IMR-90 (cell line): ENCODE data around the gene LEF1. TPM values are rescaled to one million over a fixed set of nuclear protein-coding genes. Genes with fewer than 3 reads are reported as not detected.

Source experiments
- ATAC-seq: fragments of 200-7000 bp; cut with Tn5 transposase; 2 replicates; pipeline ENCODE4 v1.9.1; 2020; ENCODE audit warnings: low read depth, mild to moderate bottlenecking, moderate library complexity
- BruUV-seq: library from RNA; stranded (reverse); fragments of 400-500 nt; replicated peaks from 2 replicates; lab custom pipeline; 2021; lab: Mats Ljungman, UMichigan
- CTCF ChIA-PET: fragments of 300-600 bp; formaldehyde crosslinking; extraction: SDS; loops from one replicate; lab custom pipeline; 2021; ENCODE audit warnings: antibody characterized with exemption; lab: Yijun Ruan, JAX
- POLR2A ChIA-PET: fragments of 300-600 bp; sonication (Branson Sonifier 250); formaldehyde crosslinking; loops from one replicate; lab custom pipeline; 2022; ENCODE audit warnings: antibody characterized with exemption; ENCODE audit not compliant: unreplicated experiment; lab: Charles Lee
- DNase-seq: peaks from one replicate; pipeline ENCODE4 v3.0.0; 2013
- H2AFZ ChIP-seq: replicated peaks from 2 replicates; pipeline ENCODE3; 2013; ENCODE audit warnings: low read length, mild to moderate bottlenecking; ENCODE audit not compliant: poor library complexity
- H2AK5ac ChIP-seq: 2 replicates; pipeline ENCODE4 v1.6.1; 2013; ENCODE audit warnings: low read depth, low read length, inconsistent platforms
- H2AK9ac ChIP-seq: replicated peaks from 2 replicates; pipeline ENCODE3; 2013; ENCODE audit warnings: mild to moderate bottlenecking, low read depth, low read length, moderate library complexity; ENCODE audit not compliant: poor library complexity
- H2BK120ac ChIP-seq: 2 replicates; pipeline ENCODE4 v1.6.1; 2013; ENCODE audit warnings: low read depth, low read length, inconsistent platforms
- H2BK15ac ChIP-seq: 3 replicates; pipeline ENCODE4 v1.6.1; 2013; ENCODE audit warnings: low read depth, low read length, inconsistent platforms
- H2BK20ac ChIP-seq: 2 replicates; pipeline ENCODE4 v1.6.1; 2013; ENCODE audit warnings: low read depth, mild to moderate bottlenecking, inconsistent platforms, low read length, moderate library complexity
- H2BK5ac ChIP-seq: 2 replicates; pipeline ENCODE4 v1.6.1; 2013; ENCODE audit warnings: mild to moderate bottlenecking, low read depth, low read length, inconsistent platforms; ENCODE audit not compliant: poor library complexity, severe bottlenecking
- H3K14ac ChIP-seq: replicated peaks from 2 replicates; pipeline ENCODE4 v1.6.1; 2013; ENCODE audit warnings: low read depth, low read length, inconsistent platforms
- H3K18ac ChIP-seq: 2 replicates; pipeline ENCODE4 v1.6.1; 2013; ENCODE audit warnings: low read depth, low read length, control low read depth
- H3K23ac ChIP-seq: 2 replicates; pipeline ENCODE4 v1.6.1; 2013; ENCODE audit warnings: low read depth, low read length, inconsistent platforms
- H3K27ac ChIP-seq: 2 replicates; pipeline ENCODE4 v1.5.1; 2013; ENCODE audit warnings: mild to moderate bottlenecking, control low read depth, low read length; ENCODE audit not compliant: insufficient read depth
- H3K27me3 ChIP-seq: 2 replicates; pipeline ENCODE4 v1.6.1; 2013; ENCODE audit warnings: low read length; ENCODE audit not compliant: control insufficient read depth, insufficient read depth
- H3K36me3 ChIP-seq: 2 replicates; pipeline ENCODE4 v1.6.1; 2013; ENCODE audit warnings: low read length, mixed read lengths; ENCODE audit not compliant: control insufficient read depth, insufficient read depth
- H3K4ac ChIP-seq: 2 replicates; pipeline ENCODE4 v1.6.1; 2013; ENCODE audit warnings: low read depth, low read length, inconsistent platforms
- H3K4me1 ChIP-seq: 2 replicates; pipeline ENCODE4 v1.6.1; 2013; ENCODE audit warnings: low read length, mixed read lengths; ENCODE audit not compliant: control insufficient read depth, insufficient read depth
- H3K4me2 ChIP-seq: 2 replicates; pipeline ENCODE4 v1.6.1; 2013; ENCODE audit warnings: low read depth, mild to moderate bottlenecking, control low read depth, low read length, moderate library complexity
- H3K4me3 ChIP-seq: 2 replicates; pipeline ENCODE4 v1.5.1; 2013; ENCODE audit warnings: low read depth, mild to moderate bottlenecking, control low read depth, low read length, moderate library complexity; ENCODE audit not compliant: insufficient read depth
- H3K56ac ChIP-seq: 2 replicates; pipeline ENCODE4 v1.6.1; 2013; ENCODE audit warnings: low read length, inconsistent platforms; ENCODE audit not compliant: insufficient read depth; ENCODE audit errors: extremely low read depth
- H3K79me1 ChIP-seq, 2 experiments: 2 replicates each; pipeline ENCODE4 v1.6.1; 2013; ENCODE audit warnings: low read length in 2 of 2, inconsistent platforms in 1 of 2, low read depth in 1 of 2
- H3K9ac ChIP-seq: 2 replicates; pipeline ENCODE4 v1.6.1; 2013; ENCODE audit warnings: low read depth, low read length, control low read depth
- H3K9me1 ChIP-seq: 2 replicates; pipeline ENCODE4 v1.6.1; 2013; ENCODE audit warnings: low read length, inconsistent platforms; ENCODE audit not compliant: insufficient read depth
- H3K9me3 ChIP-seq: 2 replicates; pipeline ENCODE4 v1.6.1; 2013; ENCODE audit warnings: low read length; ENCODE audit not compliant: control insufficient read depth, insufficient read depth
- H4K20me1 ChIP-seq: 2 replicates; pipeline ENCODE4 v1.6.1; 2013; ENCODE audit warnings: low read length, inconsistent platforms; ENCODE audit not compliant: insufficient read depth
- H4K5ac ChIP-seq: 2 replicates; pipeline ENCODE4 v1.6.1; 2013; ENCODE audit warnings: mild to moderate bottlenecking, low read depth, low read length, control low read depth
- H4K8ac ChIP-seq, 2 experiments: 2 replicates each; pipeline ENCODE4 v1.6.1; 2013; ENCODE audit warnings: low read depth in 2 of 2, low read length in 2 of 2, control low read depth in 1 of 2, inconsistent platforms in 1 of 2
- H4K91ac ChIP-seq: 2 replicates; pipeline ENCODE4 v1.6.1; 2013; ENCODE audit warnings: low read depth, low read length, inconsistent platforms; ENCODE audit not compliant: insufficient read depth
- POLR2A ChIP-seq: IDR thresholded peaks from 2 replicates; pipeline ENCODE4 v1.6.1; 2012; ENCODE audit warnings: mild to moderate bottlenecking, low read depth, low read length
- WGBS, 2 experiments: methylation state at CpG; one replicate each; pipeline versions ENCODE4 v1.1.5 to v1.1.7; 2013; ENCODE audit warnings: missing lambda C conversion rate in 2 of 2; ENCODE audit not compliant: insufficient read length in 1 of 2; ENCODE audit errors: extremely low coverage in 2 of 2; 5-methylcytosine and 5-hydroxymethylcytosine counted together
- dilution Hi-C: fragments of 300-500 bp; cut with HindIII; formaldehyde crosslinking; loops from one replicate; pipeline ENCODE4 v1.14.3; 2018; ENCODE audit warnings: low sequenced_read_pairs; ENCODE audit not compliant: unreplicated experiment
- in situ Hi-C: fragments of 300-500 bp; cut with MboI; formaldehyde crosslinking; loops from 3 replicates; pipeline ENCODE4 v1.14.3; 2019; ENCODE audit warnings: low sequenced_read_pairs, inconsistent platforms, mixed read lengths
- intact Hi-C: fragments of 100-400 bp; cut with micrococcal nuclease; formaldehyde crosslinking; loops from 2 replicates; pipeline ENCODE4 v1.10.0; 2022
- polyA plus RNA-seq, 3 experiments: library from polyadenylated mRNA; depleted of rRNA; stranded (reverse); fragments of >200 nt; gene quantifications; 2 replicates each; pipeline ENCODE4 v1.2.3, GENCODE V29; 2012; ENCODE audit warnings: low replicate concordance in 1 of 3
- total RNA-seq: library from RNA; depleted of rRNA; stranded (reverse); fragments of >200 nt; gene quantifications from 2 replicates; pipeline ENCODE4 v1.2.3, GENCODE V29; 2012

LEF1 gene
- total and polyA plus RNA-seq, 2 of the 4 experiments (the other 2 are of a cell fraction), result 1.7 to 1.8 TPM

DNA sequence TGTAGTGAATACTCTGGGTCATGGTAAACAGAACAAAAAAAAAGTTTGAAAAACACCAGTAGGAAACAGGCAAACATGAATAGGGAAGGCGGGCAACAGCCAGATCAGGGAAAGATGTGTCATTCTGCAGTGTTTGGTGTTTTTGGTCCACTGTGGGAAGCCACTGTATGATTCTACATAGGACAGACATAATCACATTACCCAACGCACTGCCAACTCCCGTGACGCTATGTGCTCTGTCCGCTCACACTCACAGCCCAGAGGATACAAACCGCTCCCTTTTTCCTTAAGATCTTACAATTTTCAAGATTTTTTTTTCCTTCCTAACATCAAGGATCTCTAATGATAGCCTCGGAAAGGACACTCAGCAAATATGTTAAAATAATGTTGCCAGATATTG lies 119.7 kb downstream of the LEF1 start:
- H2BK5ac ChIP-seq, result no peak overlapping the region
- H3K14ac ChIP-seq, result no peak overlapping the region
- no peak overlapping the region for H3K9ac ChIP-seq
- no peak overlapping the region for H4K91ac ChIP-seq
- no CpG with 5 or more reads among the region's 7 CpGs for WGBS, 2 experiments
- H2BK20ac ChIP-seq, result no peak overlapping the region
- in situ Hi-C loops, result no loop called here
- no peak overlapping the region for H4K8ac ChIP-seq
- no peaks in the 10 kb centered on the region for H3K36me3 ChIP-seq
- DNase-seq (no peak), ATAC-seq (no peak)
- no peak overlapping the region for H2BK15ac ChIP-seq
- H3K4me2 ChIP-seq, result no peak overlapping the region
- no peak for TF ChIP-seq POLR2A
- H3K23ac ChIP-seq, result no peak overlapping the region
- no peaks in the 10 kb centered on the region for H4K20me1 ChIP-seq
- POLR2A ChIA-PET, result no interaction called here
- H3K4ac ChIP-seq, result no peak overlapping the region
- H3K27ac ChIP-seq, result no peak overlapping the region
- H3K27me3 ChIP-seq, result peaks cover 4% of the 10 kb centered on the region
- H2BK120ac ChIP-seq, result no peak overlapping the region
- no peak overlapping the region for H2AK5ac ChIP-seq
- CTCF ChIA-PET, result no interaction called here
- no peaks in the 10 kb centered on the region for H3K9me3 ChIP-seq
- H3K9me1 ChIP-seq, result no peaks in the 10 kb centered on the region
- no TSS peak for BruUV-seq
- H3K4me3 ChIP-seq, result no peak overlapping the region
- no peak overlapping the region for H4K5ac ChIP-seq
- no peak overlapping the region for H2AFZ ChIP-seq
- H2AK9ac ChIP-seq, result no peak overlapping the region
- H3K18ac ChIP-seq, result no peak overlapping the region
- H3K4me1 ChIP-seq, result no peaks in the 10 kb centered on the region
- intact Hi-C loops, result no loop called here
- dilution Hi-C loops, result no loop called here
- no peak overlapping the region for H3K56ac ChIP-seq
- H3K79me1 ChIP-seq, result no peaks in the 10 kb centered on the region
